Upper lobe of left lung (tissue), 4 donors: Measurements from ENCODE around the gene TFEB.

ENCODE experiments used
- EP300 ChIP-seq, 4 donors: sonication (generic); formaldehyde crosslinking; IDR thresholded peaks; one replicate each; pipeline ENCODE4 v1.5.1; 2017; ENCODE audit warnings: antibody characterized with exemption in 4 of 4, control low read depth in 2 of 4
- POLR2A ChIP-seq, 4 donors: fragments of 450-650 bp; IDR thresholded peaks; one replicate each; pipeline ENCODE4 v1.5.1; 2016 to 2017; ENCODE audit warnings: antibody characterized with exemption in 4 of 4, mild to moderate bottlenecking in 2 of 4
- POLR2AphosphoS5 ChIP-seq, 2 donors: sonication (generic); formaldehyde crosslinking; IDR thresholded peaks; one replicate each; pipeline ENCODE4 v1.5.1; 2017; ENCODE audit warnings: antibody characterized with exemption in 2 of 2
- TF ChIP-seq, protein P1 (sequence below), 6 experiments: fragments of 450-650 bp in 4 of 6; fragments of 200-600 bp in 2 of 6; sonication (generic) in 2 of 6; IDR thresholded peaks; one replicate each; pipeline ENCODE4 v1.5.1; 2016 to 2019; ENCODE audit warnings: antibody characterized with exemption in 6 of 6

DNA sequence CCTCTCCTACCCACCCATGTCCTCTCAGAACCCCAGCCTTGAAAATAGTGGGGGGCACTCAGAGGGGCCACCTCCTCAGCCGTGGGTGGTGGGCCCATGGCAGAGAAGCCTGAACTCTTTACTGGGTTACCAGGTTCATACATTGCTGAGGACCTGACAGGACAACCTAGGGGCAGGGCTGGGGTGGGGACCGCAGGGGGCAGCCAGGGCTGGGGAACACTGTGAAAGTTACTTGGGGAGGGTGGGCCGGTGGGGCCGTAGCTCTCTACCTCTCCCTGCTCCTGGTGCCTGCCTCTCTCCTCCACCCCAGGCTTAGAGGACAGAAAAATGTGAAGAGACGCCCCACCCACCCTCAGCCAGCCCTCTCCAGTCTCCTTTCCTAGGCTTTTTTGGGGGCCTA, 81.7 kb downstream of the TFEB start:
- TF ChIP-seq, protein P1, sequence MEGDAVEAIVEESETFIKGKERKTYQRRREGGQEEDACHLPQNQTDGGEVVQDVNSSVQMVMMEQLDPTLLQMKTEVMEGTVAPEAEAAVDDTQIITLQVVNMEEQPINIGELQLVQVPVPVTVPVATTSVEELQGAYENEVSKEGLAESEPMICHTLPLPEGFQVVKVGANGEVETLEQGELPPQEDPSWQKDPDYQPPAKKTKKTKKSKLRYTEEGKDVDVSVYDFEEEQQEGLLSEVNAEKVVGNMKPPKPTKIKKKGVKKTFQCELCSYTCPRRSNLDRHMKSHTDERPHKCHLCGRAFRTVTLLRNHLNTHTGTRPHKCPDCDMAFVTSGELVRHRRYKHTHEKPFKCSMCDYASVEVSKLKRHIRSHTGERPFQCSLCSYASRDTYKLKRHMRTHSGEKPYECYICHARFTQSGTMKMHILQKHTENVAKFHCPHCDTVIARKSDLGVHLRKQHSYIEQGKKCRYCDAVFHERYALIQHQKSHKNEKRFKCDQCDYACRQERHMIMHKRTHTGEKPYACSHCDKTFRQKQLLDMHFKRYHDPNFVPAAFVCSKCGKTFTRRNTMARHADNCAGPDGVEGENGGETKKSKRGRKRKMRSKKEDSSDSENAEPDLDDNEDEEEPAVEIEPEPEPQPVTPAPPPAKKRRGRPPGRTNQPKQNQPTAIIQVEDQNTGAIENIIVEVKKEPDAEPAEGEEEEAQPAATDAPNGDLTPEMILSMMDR (IDR thresholded peaks at IDR 0.05) = no peak
- TF ChIP-seq POLR2A (IDR thresholded peaks at IDR 0.05) = no peak
- TF ChIP-seq POLR2AphosphoS5 (IDR thresholded peaks at IDR 0.05) = no peak
- TF ChIP-seq EP300 (IDR thresholded peaks at IDR 0.05) = no peak
